HepG2 (cell line): ENCODE results near the gene KIRREL3. TPM values are rescaled to one million over a fixed set of nuclear protein-coding genes. Genes with fewer than 3 reads are reported as not detected.

Source experiments
- ATAC-seq: fragments of 200-7000 bp; cut with Tn5 transposase; 3 replicates; pipeline ENCODE4 v1.9.1; 2020; ENCODE audit warnings: mild to moderate bottlenecking, moderate library complexity
- BruUV-seq: library from RNA; stranded (reverse); fragments of 400-500 nt; replicated peaks from 2 replicates; lab custom pipeline; 2021; lab: Mats Ljungman, UMichigan
- CTCF ChIA-PET: fragments of 300-600 bp; formaldehyde crosslinking; extraction: SDS; loops from one replicate; lab custom pipeline; 2021; ENCODE audit warnings: low total read pairs, inconsistent platforms, low intra/inter-chr PET ratio; lab: Yijun Ruan, JAX
- POLR2A ChIA-PET: fragments of 350-600 bp; sonication (Branson Sonifier 250); formaldehyde crosslinking; loops from one replicate; lab custom pipeline; 2020; ENCODE audit warnings: antibody characterized with exemption, inconsistent platforms; lab: Yijun Ruan, JAX
- DNase-seq: peaks from one replicate; pipeline ENCODE4 v3.0.0-alpha.2; 2015; ENCODE audit warnings: low spot score
- FAIRE-seq: peaks from 3 replicates; lab custom pipeline; 2011; peaks lifted over from hg19 to GRCh38; lab: Jason Lieb, UNC
- H2AFZ ChIP-seq: one replicate; pipeline ENCODE4 v1.6.1; 2011; ENCODE audit warnings: low read length, inconsistent platforms
- H3K27ac ChIP-seq: fragments of 300-600 bp; 3 replicates; pipeline ENCODE4 v1.8.0; 2011; ENCODE audit warnings: mixed run types, mild to moderate bottlenecking, mixed read lengths, low read length, inconsistent platforms; ENCODE audit not compliant: insufficient read depth; ENCODE audit errors: extremely low read length
- H3K27me3 ChIP-seq, 2 experiments: fragments of 200-600 bp in 1 of 2; 2 replicates in 1 of 2; 3 replicates in 1 of 2; pipeline versions ENCODE4 v1.6.0 to v1.8.0; 2011; ENCODE audit warnings: low read length in 2 of 2, mild to moderate bottlenecking in 2 of 2, moderate library complexity in 2 of 2, inconsistent platforms in 1 of 2; ENCODE audit not compliant: insufficient read depth in 2 of 2, control insufficient read depth in 1 of 2
- H3K36me3 ChIP-seq, 2 experiments: fragments of 200-600 bp in 1 of 2; replicated peaks in 1 of 2; 2 replicates in 1 of 2; 3 replicates in 1 of 2; pipeline versions ENCODE4 v1.5.1 to v1.8.0; 2011; ENCODE audit warnings: low read length in 2 of 2, inconsistent platforms in 1 of 2; ENCODE audit not compliant: insufficient read depth in 2 of 2, control insufficient read depth in 1 of 2
- H3K4me1 ChIP-seq: 2 replicates; pipeline ENCODE4 v1.5.1; 2012; ENCODE audit warnings: low read length, inconsistent platforms; ENCODE audit not compliant: insufficient read depth
- H3K4me2 ChIP-seq: 2 replicates; pipeline ENCODE4 v1.6.0; 2011; ENCODE audit warnings: low read depth, low read length, inconsistent platforms
- H3K4me3 ChIP-seq, 3 experiments: fragments of 200-600 bp in 1 of 3; sonication (generic), shearing (Covaris generic) in 1 of 3; replicated peaks in 1 of 3; 2 replicates each; pipeline ENCODE4 v1.5.1; 2011 to 2016; ENCODE audit warnings: low read length in 3 of 3, inconsistent platforms in 2 of 3, low read depth in 2 of 3, mild to moderate bottlenecking in 2 of 3, control low read depth in 1 of 3, mixed read lengths in 1 of 3; ENCODE audit not compliant: insufficient read depth in 1 of 3
- H3K79me2 ChIP-seq: one replicate; pipeline ENCODE4 v1.6.1; 2011; ENCODE audit warnings: low read length, inconsistent platforms; ENCODE audit not compliant: insufficient read depth
- H3K9ac ChIP-seq: 2 replicates; pipeline ENCODE4 v1.6.0; 2011; ENCODE audit warnings: mild to moderate bottlenecking, low read depth, low read length, inconsistent platforms; ENCODE audit not compliant: insufficient read depth
- H3K9me3 ChIP-seq: 2 replicates; pipeline ENCODE4 v1.5.1; 2012; ENCODE audit warnings: mild to moderate bottlenecking, low read length
- H4K20me1 ChIP-seq: 2 replicates; pipeline ENCODE4 v1.6.0; 2011; ENCODE audit warnings: inconsistent platforms, mild to moderate bottlenecking, low read length, moderate library complexity; ENCODE audit not compliant: insufficient read depth
- ZNF3 ChIP-seq: IDR thresholded peaks from 2 replicates; pipeline ENCODE4 v1.7.0; 2017; ENCODE audit warnings: inconsistent platforms
- WGBS: methylation state at CpG from one replicate; pipeline ENCODE4 v1.1.6; 2017; ENCODE audit warnings: low lambda C conversion rate; 5-methylcytosine and 5-hydroxymethylcytosine counted together
- in situ Hi-C: cut with HindIII; loops from 2 replicates; pipeline ENCODE4 v1.10.0; 2017; ENCODE audit warnings: low pct_unique_long_range_greater_than_20kb; ENCODE audit not compliant: extremely low pct_ligation_motif_present
- intact Hi-C: fragments of 100-400 bp; cut with micrococcal nuclease; formaldehyde crosslinking; loops from one replicate; pipeline ENCODE4 v1.10.0; 2022; ENCODE audit not compliant: unreplicated experiment
- polyA plus RNA-seq, 8 experiments: library from polyadenylated mRNA; depleted of rRNA in 3 of 8; stranded (reverse) in 7 of 8; unstranded in 1 of 8; fragments of >200 nt; fragmentation: Illumina TruSeq in 4 of 8; extraction: Trizol in 4 of 8; gene quantifications; 2 replicates each; pipeline versions ENCODE4 v1.2.1 to v1.2.3, GENCODE V29; 2011 to 2016; ENCODE audit warnings: low read depth in 4 of 8, missing spikeins in 1 of 8, mixed read lengths in 1 of 8; ENCODE audit not compliant: insufficient read depth in 1 of 8
- total RNA-seq, 5 experiments: library from RNA; depleted of rRNA; stranded (reverse); fragments of >200 nt; fragmentation: Illumina TruSeq; extraction: Trizol; gene quantifications; 2 replicates each; pipeline ENCODE4 v1.2.3, GENCODE V29; 2016; ENCODE audit warnings: low read depth in 1 of 5
- TF ChIP-seq, protein P1 (sequence below): IDR thresholded peaks from 2 replicates; pipeline ENCODE4 v1.6.1; 2016; ENCODE audit warnings: low read depth, missing genetic modification reagents, missing compliant biosample characterization
- TF ChIP-seq, protein P2 (sequence below): sonication (generic); formaldehyde crosslinking; IDR thresholded peaks from 2 replicates; pipeline ENCODE4 v1.8.0; 2022; ENCODE audit warnings: missing genetic modification reagents, mild to moderate bottlenecking, moderate library complexity, borderline replicate concordance
- TF ChIP-seq, protein P3 (sequence below): sonication (generic); formaldehyde crosslinking; IDR thresholded peaks from 2 replicates; pipeline ENCODE4 v1.8.0; 2022; ENCODE audit warnings: mild to moderate bottlenecking, missing genetic modification reagents, moderate library complexity
- TF ChIP-seq, protein P4 (sequence below): sonication (generic); formaldehyde crosslinking; IDR thresholded peaks from 2 replicates; pipeline ENCODE4 v1.4.0; 2020; ENCODE audit warnings: missing genetic modification reagents, borderline replicate concordance
- TF ChIP-seq, protein P5 (sequence below): sonication (generic); formaldehyde crosslinking; IDR thresholded peaks from 2 replicates; pipeline ENCODE4 v1.4.0; 2020; ENCODE audit warnings: mild to moderate bottlenecking, low read depth, missing genetic modification reagents

Gene KIRREL3
- total and polyA plus RNA-seq, 2 of the 13 experiments (the other 11 are each of a cell fraction or from before 2014, with no cell fraction given), result not detected

DNA sequence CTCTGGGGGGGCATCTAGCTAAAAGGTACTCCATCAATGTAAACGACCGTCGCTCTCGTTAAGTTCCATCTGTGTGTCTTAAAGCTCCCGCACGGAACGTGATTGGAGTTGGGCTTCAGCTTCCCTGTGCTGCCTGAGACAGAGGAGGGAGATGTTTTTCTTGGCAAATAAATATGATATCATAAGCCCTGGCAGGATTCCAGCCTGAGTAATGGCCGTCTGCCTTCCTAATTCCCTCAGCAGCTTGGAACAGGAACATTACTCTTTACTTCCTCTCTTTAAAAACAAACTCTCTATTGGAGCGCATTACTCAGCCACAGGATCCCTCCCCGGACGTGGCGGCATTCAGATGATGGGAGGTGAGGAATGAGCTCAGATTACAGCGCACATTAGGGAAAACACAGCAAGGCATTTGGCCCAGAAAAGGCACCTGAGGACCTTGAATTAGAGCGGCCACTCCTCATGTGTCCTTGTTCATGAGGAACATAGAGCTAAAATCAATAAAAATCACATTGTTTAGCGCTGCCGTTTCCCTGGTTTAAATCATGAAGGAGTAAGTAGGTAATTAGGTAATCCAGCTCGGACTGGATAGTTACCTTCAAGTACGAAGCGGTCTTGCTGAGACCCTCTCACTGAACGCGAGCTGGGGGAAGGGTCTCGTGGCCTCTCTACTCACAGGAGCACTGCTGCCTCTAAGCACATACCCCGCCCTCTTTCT is 414.6 kb downstream of the KIRREL3 start (continued):
- TF ChIP-seq, protein P1, sequence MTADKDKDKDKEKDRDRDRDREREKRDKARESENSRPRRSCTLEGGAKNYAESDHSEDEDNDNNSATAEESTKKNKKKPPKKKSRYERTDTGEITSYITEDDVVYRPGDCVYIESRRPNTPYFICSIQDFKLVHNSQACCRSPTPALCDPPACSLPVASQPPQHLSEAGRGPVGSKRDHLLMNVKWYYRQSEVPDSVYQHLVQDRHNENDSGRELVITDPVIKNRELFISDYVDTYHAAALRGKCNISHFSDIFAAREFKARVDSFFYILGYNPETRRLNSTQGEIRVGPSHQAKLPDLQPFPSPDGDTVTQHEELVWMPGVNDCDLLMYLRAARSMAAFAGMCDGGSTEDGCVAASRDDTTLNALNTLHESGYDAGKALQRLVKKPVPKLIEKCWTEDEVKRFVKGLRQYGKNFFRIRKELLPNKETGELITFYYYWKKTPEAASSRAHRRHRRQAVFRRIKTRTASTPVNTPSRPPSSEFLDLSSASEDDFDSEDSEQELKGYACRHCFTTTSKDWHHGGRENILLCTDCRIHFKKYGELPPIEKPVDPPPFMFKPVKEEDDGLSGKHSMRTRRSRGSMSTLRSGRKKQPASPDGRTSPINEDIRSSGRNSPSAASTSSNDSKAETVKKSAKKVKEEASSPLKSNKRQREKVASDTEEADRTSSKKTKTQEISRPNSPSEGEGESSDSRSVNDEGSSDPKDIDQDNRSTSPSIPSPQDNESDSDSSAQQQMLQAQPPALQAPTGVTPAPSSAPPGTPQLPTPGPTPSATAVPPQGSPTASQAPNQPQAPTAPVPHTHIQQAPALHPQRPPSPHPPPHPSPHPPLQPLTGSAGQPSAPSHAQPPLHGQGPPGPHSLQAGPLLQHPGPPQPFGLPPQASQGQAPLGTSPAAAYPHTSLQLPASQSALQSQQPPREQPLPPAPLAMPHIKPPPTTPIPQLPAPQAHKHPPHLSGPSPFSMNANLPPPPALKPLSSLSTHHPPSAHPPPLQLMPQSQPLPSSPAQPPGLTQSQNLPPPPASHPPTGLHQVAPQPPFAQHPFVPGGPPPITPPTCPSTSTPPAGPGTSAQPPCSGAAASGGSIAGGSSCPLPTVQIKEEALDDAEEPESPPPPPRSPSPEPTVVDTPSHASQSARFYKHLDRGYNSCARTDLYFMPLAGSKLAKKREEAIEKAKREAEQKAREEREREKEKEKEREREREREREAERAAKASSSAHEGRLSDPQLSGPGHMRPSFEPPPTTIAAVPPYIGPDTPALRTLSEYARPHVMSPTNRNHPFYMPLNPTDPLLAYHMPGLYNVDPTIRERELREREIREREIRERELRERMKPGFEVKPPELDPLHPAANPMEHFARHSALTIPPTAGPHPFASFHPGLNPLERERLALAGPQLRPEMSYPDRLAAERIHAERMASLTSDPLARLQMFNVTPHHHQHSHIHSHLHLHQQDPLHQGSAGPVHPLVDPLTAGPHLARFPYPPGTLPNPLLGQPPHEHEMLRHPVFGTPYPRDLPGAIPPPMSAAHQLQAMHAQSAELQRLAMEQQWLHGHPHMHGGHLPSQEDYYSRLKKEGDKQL (CRISPR knock-in tag), result no peak
- TF ChIP-seq, protein P2, sequence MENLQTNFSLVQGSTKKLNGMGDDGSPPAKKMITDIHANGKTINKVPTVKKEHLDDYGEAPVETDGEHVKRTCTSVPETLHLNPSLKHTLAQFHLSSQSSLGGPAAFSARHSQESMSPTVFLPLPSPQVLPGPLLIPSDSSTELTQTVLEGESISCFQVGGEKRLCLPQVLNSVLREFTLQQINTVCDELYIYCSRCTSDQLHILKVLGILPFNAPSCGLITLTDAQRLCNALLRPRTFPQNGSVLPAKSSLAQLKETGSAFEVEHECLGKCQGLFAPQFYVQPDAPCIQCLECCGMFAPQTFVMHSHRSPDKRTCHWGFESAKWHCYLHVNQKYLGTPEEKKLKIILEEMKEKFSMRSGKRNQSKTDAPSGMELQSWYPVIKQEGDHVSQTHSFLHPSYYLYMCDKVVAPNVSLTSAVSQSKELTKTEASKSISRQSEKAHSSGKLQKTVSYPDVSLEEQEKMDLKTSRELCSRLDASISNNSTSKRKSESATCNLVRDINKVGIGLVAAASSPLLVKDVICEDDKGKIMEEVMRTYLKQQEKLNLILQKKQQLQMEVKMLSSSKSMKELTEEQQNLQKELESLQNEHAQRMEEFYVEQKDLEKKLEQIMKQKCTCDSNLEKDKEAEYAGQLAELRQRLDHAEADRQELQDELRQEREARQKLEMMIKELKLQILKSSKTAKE (CRISPR knock-in tag), result no peak
- TF ChIP-seq, all 625 proteins: peak for 0

DNA sequence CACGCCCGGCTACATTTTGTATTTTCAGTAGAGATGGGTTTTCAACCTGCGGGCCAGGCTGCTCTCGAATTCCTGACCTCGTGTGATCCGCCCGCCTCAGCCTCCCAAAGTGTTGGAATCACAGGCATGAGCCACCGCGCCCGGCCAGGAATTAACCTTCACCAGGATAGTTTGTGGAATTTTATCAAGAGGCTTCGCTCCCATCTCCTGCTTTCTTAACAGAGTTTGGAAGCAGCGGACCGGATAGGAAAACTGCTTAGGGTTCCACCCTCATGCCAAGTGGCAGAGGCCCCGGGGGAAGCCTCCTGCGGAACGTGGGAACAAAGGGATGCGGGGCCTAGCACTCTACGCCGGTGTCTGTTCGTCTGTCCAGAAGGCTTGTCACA is 415.2 kb downstream of the KIRREL3 start:
- Histone ChIP-seq H3K4me1 (no peaks in the 10 kb centered on the region), H2AFZ (no peak overlapping the region), H3K27ac (no peak overlapping the region), H3K4me2 (no peak overlapping the region), H3K79me2 (no peaks in the 10 kb centered on the region), H3K4me3 (no peak overlapping the region), H3K9ac (no peak overlapping the region), H4K20me1 (no peaks in the 10 kb centered on the region), H3K9me3 (no peaks in the 10 kb centered on the region), H3K27me3 (peaks cover 1 to 56% of the 10 kb centered on the region in 2 experiments; a peak in 3 of 5 replicates), H3K36me3 (no peaks in the 10 kb centered on the region)
- WGBS, result 44% methylated on average over 15 of the region's 20 CpGs
- FAIRE-seq (no peak), DNase-seq (no peak), ATAC-seq (no peak)
- in situ Hi-C loops, result no loop called here
- BruUV-seq, result no TSS peak
- intact Hi-C loops, result no loop called here
- CTCF ChIA-PET, result no interaction called here
- POLR2A ChIA-PET, result no interaction called here
- TF ChIP-seq, protein P3, sequence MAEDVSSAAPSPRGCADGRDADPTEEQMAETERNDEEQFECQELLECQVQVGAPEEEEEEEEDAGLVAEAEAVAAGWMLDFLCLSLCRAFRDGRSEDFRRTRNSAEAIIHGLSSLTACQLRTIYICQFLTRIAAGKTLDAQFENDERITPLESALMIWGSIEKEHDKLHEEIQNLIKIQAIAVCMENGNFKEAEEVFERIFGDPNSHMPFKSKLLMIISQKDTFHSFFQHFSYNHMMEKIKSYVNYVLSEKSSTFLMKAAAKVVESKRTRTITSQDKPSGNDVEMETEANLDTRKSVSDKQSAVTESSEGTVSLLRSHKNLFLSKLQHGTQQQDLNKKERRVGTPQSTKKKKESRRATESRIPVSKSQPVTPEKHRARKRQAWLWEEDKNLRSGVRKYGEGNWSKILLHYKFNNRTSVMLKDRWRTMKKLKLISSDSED (CRISPR knock-in tag), result no peak
- TF ChIP-seq, protein P4, sequence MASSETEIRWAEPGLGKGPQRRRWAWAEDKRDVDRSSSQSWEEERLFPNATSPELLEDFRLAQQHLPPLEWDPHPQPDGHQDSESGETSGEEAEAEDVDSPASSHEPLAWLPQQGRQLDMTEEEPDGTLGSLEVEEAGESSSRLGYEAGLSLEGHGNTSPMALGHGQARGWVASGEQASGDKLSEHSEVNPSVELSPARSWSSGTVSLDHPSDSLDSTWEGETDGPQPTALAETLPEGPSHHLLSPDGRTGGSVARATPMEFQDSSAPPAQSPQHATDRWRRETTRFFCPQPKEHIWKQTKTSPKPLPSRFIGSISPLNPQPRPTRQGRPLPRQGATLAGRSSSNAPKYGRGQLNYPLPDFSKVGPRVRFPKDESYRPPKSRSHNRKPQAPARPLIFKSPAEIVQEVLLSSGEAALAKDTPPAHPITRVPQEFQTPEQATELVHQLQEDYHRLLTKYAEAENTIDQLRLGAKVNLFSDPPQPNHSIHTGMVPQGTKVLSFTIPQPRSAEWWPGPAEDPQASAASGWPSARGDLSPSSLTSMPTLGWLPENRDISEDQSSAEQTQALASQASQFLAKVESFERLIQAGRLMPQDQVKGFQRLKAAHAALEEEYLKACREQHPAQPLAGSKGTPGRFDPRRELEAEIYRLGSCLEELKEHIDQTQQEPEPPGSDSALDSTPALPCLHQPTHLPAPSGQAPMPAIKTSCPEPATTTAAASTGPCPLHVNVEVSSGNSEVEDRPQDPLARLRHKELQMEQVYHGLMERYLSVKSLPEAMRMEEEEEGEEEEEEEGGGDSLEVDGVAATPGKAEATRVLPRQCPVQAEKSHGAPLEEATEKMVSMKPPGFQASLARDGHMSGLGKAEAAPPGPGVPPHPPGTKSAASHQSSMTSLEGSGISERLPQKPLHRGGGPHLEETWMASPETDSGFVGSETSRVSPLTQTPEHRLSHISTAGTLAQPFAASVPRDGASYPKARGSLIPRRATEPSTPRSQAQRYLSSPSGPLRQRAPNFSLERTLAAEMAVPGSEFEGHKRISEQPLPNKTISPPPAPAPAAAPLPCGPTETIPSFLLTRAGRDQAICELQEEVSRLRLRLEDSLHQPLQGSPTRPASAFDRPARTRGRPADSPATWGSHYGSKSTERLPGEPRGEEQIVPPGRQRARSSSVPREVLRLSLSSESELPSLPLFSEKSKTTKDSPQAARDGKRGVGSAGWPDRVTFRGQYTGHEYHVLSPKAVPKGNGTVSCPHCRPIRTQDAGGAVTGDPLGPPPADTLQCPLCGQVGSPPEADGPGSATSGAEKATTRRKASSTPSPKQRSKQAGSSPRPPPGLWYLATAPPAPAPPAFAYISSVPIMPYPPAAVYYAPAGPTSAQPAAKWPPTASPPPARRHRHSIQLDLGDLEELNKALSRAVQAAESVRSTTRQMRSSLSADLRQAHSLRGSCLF, result no peak
- TF ChIP-seq, protein P5, sequence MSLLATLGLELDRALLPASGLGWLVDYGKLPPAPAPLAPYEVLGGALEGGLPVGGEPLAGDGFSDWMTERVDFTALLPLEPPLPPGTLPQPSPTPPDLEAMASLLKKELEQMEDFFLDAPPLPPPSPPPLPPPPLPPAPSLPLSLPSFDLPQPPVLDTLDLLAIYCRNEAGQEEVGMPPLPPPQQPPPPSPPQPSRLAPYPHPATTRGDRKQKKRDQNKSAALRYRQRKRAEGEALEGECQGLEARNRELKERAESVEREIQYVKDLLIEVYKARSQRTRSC (CRISPR knock-in tag), result no peak
- no peak for TF ChIP-seq ZNF3 (CRISPR knock-in tag)
